ENCODE results near the gene FGFR4. TPM values are rescaled to one million over a fixed set of nuclear protein-coding genes. Genes with fewer than 3 reads are reported as not detected.
"Not testable (repeated sequence)": the region's sequence is repeated elsewhere in the genome, so short reads cannot be mapped to it uniquely, and the experiment has no call there.

FGFR4 gene
- total RNA-seq, 4 donors from 2014 or later = 0.13 to 8.0 (median 1.1) TPM

DNA sequence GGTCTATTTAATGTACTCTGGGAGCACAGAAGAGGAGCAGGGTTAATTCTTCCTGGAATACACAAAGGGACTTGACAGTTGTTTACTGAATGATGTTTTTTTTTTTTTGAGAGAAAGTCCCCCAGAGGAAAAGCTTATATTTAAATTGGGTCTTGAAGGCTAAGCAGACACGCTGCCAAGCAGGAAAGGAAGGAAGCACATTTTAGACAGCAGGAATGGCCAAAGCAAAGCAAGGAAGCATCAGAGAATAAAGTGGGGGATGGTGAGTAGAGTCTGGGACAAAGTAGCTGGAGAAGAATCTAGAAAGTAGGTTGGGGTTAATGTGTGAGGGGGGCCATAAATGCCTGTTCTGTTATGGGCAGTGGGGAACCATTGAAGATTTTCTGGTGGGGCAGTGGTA lies 42.8 kb upstream of the FGFR4 start:
- WGBS, 2 donors = 81 to 83% methylated on average over 1 of the region's 1 CpG
- H3K4me3 ChIP-seq (ENCODE audit: low read depth, poor library complexity, severe bottlenecking) = no peak overlapping the region
- TF ChIP-seq, protein P1, sequence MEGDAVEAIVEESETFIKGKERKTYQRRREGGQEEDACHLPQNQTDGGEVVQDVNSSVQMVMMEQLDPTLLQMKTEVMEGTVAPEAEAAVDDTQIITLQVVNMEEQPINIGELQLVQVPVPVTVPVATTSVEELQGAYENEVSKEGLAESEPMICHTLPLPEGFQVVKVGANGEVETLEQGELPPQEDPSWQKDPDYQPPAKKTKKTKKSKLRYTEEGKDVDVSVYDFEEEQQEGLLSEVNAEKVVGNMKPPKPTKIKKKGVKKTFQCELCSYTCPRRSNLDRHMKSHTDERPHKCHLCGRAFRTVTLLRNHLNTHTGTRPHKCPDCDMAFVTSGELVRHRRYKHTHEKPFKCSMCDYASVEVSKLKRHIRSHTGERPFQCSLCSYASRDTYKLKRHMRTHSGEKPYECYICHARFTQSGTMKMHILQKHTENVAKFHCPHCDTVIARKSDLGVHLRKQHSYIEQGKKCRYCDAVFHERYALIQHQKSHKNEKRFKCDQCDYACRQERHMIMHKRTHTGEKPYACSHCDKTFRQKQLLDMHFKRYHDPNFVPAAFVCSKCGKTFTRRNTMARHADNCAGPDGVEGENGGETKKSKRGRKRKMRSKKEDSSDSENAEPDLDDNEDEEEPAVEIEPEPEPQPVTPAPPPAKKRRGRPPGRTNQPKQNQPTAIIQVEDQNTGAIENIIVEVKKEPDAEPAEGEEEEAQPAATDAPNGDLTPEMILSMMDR (IDR thresholded peaks at IDR 0.05) = no peak
- no peak for TF ChIP-seq POLR2A (IDR thresholded peaks at IDR 0.05)
- DNase-seq (ENCODE audit: low spot score in 2 of 2) = no peak
- intact Hi-C loops (cut with DNase I; ENCODE audit: low total_unique reads) = no loop called here

DNA sequence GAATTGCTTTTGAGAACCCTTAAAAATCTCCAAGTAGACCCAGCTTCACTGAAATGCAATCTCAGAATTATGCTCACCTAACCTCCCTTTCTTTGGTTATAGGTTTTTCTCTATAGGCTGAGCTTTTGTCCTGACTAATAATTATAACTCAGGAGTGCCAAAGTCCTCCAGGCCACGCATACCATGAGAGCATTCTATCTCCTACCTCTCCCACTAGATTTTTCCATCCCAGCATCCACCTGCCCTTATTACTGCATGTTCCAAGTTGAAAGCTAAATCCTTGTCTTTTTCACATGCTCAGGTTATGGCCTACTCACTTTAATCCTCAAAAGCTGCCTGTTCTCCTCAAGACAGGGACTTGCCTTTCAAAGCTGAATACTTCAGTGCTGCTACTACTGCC lies 42.1 kb upstream of the FGFR4 start:
- intact Hi-C loops (cut with DNase I; ENCODE audit: low total_unique reads) = no loop called here
- 86 to 88% methylated on average over 1 of the region's 1 CpG for WGBS, 2 donors

DNA sequence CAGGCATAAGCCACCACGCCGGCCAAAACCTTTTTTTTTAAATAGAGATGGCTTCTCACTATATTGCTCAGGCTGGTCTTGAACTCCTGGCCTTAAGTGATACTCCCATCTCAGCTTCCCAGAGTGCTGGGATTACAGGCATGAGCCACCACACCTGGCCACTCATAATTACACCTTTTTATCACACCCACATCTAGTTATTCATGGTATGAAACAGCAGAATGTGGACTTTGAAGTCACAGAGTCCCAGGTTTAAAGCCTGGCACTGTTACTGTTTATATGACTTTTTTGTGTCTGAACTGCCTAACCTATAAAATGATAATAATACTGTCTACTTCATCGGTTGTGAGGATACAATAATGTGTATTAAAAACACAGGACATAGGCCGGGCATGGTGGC lies 41.1 kb upstream of the FGFR4 start:
- no peak for TF ChIP-seq POLR2A (IDR thresholded peaks at IDR 0.05)
- TF ChIP-seq, protein P1 (IDR thresholded peaks at IDR 0.05) = no peak
- DNase-seq (ENCODE audit: low spot score in 2 of 2) = no peak
- H3K4me3 ChIP-seq (ENCODE audit: low read depth, poor library complexity, severe bottlenecking) = no peak overlapping the region
- intact Hi-C loops (cut with DNase I; ENCODE audit: low total_unique reads) = no loop called here
- 92 to 96% methylated on average over 4 of the region's 4 CpGs for WGBS, 2 donors

More for the DNA sequence above, 42.1 kb upstream of the FGFR4 start:
- TF ChIP-seq, protein P1 (IDR thresholded peaks at IDR 0.05) = no peak
- no peak for TF ChIP-seq POLR2A (IDR thresholded peaks at IDR 0.05)
- H3K4me3 ChIP-seq (ENCODE audit: low read depth, poor library complexity, severe bottlenecking) = no peak overlapping the region
- no peak for DNase-seq (ENCODE audit: low spot score in 2 of 2)

DNA sequence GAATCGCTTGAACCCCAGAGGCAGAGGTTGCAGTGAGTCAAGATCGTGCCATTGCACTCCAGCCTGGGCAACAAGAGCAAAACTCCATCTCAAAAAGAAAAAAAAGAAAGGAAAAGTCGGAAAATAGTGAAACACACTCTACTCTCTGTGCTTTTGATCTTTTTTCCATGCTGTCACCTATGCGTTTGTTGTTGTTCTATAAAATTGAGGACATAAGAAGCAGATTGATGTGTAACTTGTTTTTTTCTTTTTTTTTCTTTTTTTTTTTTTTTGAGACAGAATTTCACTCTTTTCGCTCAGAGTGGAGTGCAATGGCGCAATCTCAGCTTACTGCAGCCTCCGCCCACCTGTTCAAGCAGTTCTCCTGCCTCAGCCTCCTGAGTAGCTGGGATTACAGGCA lies 38.2 kb upstream of the FGFR4 start:
- DNase-seq (ENCODE audit: low spot score in 2 of 2); H3K4me3 ChIP-seq (ENCODE audit: low read depth, poor library complexity, severe bottlenecking); intact Hi-C loops (cut with DNase I; ENCODE audit: low total_unique reads): not testable (repeated sequence)
- WGBS, 2 donors = 95 to 98% methylated on average over 7 of the region's 7 CpGs

DNA sequence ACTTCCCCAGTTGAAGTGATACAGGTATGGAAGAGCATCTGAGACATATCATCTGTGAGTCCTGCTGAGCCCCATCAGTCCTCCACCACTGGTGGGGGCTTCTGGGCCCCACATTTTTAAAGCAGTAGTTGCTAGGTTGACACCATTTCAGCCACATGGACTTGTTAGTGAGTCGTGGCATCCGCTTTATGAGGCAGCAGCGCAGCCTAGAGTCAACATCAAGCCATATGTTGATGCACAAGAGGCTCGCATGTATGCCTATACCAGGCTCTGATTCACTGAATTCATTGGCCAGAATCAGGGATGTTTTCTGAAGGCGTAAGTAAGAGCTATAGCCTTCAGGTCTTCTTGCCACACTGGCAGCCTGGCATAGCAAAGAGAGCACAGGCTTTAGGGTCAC lies 37.4 kb upstream of the FGFR4 start:
- no peak for DNase-seq (ENCODE audit: low spot score in 2 of 2)
- 92 to 93% methylated on average over 5 of the region's 5 CpGs for WGBS, 2 donors
- TF ChIP-seq, protein P1 (IDR thresholded peaks at IDR 0.05) = no peak
- no peak for TF ChIP-seq POLR2A (IDR thresholded peaks at IDR 0.05)
- no peak overlapping the region for H3K4me3 ChIP-seq (ENCODE audit: low read depth, poor library complexity, severe bottlenecking)
- intact Hi-C loops (cut with DNase I; ENCODE audit: low total_unique reads) = no loop called here

DNA sequence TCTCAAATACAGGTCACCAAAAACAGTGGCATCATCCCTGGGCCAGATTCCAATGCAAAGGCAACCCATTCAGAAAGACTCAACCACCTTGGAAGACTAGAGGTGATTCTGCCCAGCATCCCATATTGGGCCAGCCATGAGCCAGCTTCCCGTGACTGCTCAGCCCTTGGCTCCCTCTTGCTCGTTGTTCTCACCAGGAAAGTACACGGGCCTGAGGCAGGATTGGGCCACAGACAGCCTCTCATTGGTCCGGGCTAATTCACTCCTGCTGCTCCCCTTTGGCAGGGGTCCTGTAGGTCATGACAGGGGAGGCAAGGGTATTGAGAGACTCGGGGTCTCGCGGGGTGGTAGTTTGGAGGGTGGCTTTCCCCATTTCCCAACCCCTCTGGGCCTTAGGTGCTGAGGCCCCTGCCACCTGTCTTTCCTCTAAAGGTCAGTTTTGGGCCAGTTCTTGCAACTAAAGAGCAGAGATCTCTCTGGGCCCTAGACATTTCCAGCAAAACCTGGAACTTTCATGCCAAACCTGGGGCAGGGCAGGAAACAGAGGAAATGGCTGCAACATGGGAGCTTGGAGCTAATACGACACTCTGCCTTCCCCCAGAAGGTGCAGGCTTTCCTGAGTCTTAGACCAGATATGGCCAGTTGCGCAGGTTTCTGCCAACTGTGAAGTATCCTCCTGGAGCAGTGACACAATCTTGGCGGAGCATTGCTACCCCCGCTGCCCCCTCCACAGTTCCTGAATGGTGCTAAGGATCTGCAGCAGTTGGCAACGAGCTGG lies 22.0 kb upstream of the FGFR4 start:
- H3K4me3 ChIP-seq (ENCODE audit: low read depth, poor library complexity, severe bottlenecking) = no peak overlapping the region
- WGBS, 2 donors = 83 to 86% methylated on average over 12 of the region's 12 CpGs
- intact Hi-C loops (cut with DNase I; ENCODE audit: low total_unique reads) = no loop called here
- DNase-seq (ENCODE audit: low spot score in 2 of 2) = no peak
- TF ChIP-seq, protein P1 (IDR thresholded peaks at IDR 0.05) = no peak
- TF ChIP-seq POLR2A (IDR thresholded peaks at IDR 0.05) = no peak

Data from lower leg skin (tissue), 4 donors.